Measurements from ENCODE around the gene ASIC3.

Gene ASIC3

DNA sequence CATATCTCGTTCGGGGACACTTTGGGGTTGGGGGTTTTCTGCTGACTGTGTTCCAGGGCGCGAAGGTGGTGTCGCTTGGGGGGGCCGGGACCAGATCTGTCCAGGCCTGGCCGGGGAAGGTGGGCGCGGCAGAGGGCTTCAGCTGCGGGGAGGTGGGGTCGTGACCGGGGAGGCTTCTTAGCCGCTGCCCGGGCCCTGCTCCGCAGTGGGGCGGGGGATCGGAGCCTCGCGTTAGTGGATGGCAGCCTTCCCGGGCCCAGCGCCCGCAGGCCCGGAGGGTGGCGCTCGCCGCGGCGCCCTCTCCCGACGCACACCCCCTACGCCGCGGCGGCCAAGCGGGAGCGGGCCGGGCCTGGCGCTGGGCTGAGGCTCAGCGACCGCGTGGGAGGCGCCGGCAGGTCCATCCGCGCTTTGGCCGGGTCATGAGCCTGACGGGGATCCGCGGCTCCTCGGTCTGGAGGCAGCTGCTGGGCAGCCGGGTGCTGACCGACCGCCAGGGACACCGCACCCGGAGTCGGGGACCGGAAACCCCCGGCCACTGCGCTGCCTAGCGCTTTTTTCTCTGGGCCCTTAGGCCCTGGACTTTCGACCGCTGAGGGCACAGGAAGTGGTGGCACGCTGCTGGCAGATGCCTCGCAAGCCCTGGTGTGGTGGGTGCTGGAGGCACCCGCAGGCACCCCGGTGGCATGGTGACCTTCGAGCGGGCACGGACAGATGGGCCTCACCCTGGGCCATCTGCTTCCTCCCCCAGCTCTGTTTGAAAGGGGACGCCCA lies 39.1 kb downstream of the ASIC3 start:
- DNase-seq = peak; percentile 28

DNA sequence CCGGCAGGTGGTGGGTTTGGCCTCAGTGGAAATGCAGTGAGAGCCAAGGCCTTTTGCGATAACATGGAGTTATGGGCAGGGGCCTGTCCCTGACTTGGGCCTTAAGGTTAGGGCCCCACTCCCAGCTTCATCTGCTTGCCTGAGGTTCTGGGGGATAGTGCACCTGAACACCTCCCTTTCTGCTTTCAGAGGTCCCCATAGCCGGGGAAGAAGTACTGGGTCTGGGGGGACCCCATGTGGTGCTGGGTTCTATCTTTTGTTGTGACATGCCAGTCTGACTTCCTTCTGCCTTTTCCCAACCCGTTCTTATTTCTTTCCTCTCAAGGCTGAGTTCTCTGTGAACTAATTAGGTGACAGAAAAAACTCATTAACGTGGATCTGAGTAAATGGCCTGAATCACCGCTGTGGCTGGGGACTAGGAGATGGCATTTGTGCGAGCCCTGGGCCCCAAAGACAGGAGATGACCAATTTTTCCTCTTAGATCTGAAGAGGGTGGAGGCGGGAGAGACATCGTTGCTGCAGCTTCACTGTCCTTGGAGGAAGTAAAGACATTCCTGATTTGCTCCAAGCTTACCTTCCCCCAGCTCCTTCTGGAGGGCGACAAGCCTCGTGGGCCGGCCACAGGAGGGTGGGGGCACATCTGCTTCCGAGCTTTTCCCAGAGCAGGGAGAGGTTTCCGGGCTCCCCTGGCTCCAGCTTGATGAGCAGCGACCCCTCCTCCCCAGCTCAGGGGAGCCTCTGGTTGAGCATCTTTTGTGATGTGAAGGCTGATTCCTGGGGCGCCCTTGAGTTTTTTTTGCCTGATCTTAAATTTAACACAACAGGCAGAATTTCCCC lies 39.9 kb downstream of the ASIC3 start:
- no peak for DNase-seq

DNA sequence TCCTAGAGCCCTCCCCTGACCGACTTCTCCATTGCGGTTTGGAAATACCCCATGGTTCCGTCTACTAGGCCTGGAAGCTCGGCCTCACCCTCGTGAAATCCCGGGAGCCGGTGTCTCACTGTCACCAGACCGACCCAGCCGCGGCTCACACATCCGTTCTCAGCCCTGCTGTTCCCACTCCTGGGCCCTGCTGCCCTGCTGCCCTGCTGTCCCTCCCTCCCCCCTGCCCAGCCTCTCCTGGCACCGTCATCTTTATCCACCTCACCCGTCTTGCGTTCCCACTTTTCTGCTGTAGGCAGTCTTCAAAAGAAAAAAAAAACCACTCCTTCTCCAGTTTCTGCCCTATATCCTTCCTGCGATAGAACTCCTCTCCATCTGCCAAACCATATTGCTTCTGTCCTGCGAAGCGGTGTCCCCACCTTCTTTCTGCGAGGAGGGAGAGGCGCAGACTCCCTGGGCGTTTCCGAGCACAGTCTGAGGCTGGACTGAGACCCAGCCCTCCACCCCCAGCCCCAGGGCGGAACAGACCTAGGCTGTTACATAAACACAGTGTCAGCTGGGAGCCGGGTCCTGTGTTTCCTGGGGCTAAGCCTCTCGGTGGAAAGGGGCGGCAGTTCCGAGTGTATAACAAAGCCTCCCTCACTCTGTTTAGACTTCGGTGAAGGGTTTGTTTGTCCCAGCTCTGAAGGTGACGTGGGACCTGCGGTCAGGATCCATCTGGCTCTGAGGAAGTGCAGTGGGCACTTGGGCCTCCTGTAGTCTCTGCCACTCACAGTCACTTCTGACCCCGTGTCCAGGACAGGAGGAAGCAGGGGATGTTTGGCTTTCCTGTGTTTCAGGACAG lies 40.7 kb downstream of the ASIC3 start:
- no peak for DNase-seq

DNA sequence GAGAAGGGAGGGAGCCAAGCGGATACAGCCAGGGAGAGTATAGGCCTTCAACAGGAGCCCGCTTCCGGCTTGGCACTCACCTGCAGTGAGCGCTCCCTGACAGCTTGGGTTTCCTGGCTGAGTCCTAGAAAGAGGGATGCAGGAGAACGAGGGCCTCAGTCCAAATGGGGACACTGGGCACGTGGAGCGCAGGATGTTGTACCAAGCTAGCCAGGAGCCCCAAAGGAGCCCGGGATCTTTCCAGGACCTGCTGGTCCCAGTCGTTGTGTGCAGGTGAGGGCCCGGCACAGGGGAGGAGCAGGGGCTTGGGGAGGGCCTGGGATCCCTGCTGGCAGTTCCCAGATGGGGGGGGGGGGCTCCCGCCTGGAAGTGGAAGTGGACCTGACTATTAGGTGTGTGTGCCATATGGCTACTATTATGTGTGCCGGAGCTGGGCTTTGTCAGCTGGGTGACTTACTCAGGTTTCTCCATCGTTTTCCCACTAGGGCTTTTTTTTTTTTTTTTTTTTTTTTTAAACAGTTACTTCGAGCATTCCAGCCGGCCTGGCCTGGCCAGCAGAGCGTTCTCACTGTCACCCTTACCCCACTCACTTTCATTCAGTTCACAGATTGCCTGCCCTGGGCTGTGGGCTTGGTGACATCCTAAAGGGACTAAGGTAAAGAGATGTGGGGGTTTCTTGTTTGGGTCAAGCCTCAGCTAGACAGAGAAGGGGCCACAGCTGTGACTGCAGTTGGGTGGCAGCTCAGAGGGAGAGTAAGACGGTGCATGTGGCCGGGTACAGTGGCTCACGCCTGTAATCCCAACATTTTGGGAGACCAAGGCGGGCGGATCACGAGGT lies 41.8 kb downstream of the ASIC3 start:
- no peak for DNase-seq

DNA sequence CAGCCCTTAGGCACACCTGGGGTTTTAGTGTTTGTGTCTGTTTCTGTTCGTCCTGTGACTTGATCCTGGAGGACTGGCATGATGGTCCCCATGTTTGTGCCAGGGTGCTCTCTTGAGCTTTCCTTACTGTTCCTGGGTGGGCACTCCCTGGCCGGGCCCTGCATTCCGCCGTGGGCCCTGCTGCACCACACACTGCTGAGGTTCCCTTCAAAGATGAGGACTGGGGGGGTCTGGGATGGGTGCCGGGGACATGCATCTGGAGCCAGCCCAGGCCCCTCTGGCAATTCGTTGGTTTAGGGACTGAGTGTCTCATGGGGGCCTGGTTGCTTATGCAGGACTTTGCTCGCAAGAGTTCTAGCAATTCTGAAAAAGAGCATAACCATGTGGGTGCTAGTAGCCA lies 42.7 kb downstream of the ASIC3 start:
- no peak for DNase-seq

DNA sequence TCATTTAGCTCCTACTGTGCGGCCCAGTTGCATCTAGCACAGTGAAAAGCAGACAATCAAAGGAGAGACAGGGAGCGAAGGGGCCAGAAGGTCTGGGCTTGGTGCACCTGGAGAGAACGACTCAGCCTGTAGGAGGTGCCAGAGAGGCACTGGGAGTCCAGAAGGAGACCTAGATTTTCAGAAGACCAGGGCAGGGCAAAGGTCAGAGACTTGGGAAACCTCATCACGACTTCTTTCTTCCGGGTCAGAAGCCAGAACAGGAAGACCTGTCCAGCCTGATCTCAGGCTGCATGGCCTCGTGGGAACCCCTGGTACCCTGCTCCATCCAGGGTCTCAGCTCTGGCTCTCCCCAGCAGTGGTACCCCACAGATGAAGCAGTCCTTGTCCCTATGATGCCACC lies 43.1 kb downstream of the ASIC3 start:
- no peak for DNase-seq

DNA sequence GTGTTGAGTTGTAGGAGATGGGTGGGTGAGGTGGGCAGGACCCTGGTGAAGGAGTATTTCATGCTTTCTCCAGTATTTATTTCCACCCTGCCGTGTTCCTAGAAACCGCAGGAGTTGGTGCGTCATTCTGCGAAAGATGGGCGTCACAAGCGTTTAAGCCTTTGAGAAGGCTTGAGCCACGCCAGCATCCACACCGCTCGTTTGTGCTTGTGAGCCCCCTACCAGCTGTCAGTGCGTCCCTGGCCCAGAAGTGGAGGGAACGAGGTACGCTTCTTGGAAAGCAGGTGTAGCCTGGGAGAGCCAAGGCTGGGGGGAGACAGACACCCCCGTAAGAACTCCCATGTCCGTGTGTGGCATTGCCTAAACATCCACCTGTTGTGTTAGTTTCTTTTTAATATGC lies 43.7 kb downstream of the ASIC3 start:
- DNase-seq = no peak

DNA sequence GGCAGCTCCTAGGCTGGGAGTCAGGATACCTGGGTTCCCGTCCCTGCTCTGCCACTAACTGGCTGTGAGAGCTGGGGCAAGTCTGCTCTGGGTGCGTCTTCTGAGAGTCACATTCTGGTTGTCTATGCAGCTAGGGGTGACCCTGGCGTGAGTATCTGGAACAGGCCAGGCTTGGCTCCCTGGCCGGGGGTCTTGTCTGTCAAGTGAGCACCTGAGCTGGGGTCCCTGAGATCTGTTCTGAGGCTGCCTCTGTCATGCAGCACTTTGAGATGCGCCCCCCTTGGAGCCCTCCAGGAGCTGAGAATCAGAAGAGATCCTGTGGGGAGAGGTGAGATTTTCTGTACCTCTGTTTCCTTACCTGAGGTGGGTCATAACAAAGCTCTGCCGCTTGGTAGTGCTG lies 45.4 kb downstream of the ASIC3 start:
- no peak for DNase-seq

DNA sequence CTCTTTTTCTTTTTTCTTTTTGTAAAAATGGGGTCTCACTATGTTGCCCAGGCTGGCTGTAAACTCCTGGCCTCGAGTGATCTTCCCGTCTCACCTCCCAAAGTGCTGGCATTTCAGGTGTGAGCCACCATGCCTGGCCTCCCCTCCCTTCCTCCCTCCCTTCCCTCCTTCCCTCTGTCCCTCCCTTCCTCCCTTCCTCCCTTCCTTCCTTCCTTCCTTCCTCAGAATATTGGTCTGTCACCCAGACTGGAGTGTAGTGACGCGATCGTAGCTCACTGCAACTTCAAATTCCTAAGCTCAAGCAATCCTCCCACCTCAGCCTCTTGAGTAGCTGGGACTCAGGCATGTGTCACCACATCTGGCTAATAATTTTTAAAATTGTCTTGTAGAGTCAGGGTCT lies 46.3 kb downstream of the ASIC3 start:
- DNase-seq = no peak

DNA sequence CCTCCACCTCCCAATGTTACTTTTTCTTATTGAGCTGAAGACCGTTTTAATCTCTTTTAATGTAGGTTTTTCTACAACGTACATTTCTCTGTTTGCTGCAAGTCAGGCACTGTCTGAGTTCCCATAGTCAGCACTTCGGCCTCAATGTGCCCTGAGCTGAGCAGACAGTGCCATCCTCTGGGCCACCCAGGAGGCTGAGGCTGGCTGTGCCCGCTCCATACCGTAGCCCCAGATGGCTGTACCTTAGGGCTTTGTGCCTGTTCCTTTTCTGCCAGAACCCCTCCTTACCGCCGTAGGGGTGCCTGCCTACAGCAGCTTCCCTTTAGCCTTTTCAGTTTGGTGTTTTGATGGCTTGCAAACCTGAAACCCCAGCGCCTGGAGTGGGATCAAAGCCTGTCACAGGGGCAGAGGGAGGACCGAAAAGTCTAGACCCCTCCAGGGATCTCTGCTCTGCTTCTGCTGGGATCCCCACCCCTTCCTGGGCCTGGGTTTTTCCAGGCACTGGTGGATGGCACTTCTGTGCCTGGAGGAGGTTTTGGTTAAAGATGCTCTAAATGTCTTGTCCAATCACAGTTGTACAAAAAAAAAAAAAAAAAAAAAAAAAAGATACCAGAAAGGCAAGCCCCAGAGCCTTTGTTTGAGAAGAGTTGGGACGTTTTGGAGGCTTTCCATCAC lies 46.9 kb downstream of the ASIC3 start:
- DNase-seq = no peak

DNA sequence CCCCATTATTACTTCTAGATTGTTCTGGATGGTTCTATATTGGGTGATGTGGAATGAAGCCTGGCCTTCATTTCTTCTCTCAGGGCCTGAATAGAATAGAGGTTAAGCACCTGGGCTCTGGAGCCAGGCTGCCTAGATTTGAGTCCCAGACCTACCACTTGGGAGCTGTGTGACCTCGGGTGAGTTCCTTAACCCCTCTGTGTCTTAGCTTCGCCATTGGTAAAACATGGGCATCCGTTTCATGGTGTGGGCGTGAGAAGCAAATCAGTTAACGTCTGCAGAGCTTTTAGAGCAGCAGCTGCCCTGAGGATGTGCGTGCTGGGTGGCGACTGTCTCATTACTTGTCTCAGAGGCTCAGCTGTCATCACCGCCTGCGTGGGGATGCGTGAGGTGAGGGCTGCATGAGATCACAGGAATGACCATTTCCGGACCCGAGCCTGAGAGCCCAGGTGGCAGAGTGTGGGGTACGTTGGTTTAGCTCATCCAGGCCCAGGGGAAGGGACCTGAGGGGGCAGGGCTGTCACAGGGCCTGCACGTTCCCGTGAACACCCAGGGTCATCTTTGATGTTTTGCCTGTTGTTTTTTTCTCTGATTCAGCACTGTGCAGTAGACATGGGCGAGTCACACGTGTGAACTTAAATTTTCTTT lies 47.6 kb downstream of the ASIC3 start:
- DNase-seq = no peak

DNA sequence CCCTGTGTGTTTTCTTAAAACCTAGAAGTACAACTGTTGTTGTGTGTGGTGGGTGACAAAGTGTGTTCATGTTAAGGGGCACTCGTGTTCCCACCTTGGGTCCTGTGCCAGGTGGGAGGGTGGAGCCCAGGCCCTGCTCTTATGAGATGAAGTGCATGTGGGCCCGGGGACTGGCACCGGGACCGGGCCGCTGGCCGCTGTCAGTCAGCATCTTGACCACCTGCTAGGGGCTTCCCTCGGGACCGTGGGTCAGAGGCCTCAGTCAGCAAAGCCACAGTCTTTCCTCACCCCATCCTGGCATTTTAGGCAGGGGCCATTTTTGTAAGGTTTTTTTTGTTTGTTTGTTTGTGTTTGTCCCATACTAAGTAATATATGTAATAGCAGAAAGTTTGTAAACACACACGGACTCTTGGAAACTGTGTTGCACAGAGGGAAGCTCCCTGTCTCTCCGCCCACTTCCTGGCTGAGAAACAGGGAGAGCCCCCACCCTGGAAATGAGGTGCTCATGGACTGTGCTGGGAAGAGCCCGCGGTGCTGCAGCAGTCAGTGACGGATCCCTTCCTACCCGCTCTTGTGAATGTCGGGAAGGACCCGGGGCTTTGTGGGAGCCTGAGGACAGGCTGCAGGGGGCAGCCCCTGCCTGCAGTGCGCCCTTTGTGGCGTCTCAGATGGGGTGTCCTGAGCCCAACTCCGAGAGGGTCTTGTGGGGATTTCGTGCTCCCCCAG lies 51.3 kb downstream of the ASIC3 start:
- no peak for DNase-seq

DNA sequence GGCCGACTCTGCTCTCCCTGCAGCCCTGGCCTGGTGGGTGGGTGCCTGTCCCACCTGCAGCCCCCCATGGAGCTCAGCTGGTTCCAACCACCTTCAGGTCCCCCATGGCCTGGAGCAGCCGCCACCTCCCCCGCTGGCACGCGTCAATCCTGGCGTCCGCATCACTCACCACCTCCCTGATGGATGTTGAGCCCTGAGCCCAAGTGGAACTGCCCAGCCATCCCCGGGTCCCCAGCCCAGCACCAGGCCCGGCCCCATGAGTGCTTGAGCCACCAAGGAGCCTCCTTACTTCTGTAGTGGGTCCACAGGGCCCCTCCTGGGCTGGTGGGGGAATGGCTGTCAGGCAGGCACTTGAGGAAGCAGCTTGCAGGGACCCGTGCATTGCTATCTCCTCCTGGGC lies 52.6 kb downstream of the ASIC3 start:
- DNase-seq = no peak

DNA sequence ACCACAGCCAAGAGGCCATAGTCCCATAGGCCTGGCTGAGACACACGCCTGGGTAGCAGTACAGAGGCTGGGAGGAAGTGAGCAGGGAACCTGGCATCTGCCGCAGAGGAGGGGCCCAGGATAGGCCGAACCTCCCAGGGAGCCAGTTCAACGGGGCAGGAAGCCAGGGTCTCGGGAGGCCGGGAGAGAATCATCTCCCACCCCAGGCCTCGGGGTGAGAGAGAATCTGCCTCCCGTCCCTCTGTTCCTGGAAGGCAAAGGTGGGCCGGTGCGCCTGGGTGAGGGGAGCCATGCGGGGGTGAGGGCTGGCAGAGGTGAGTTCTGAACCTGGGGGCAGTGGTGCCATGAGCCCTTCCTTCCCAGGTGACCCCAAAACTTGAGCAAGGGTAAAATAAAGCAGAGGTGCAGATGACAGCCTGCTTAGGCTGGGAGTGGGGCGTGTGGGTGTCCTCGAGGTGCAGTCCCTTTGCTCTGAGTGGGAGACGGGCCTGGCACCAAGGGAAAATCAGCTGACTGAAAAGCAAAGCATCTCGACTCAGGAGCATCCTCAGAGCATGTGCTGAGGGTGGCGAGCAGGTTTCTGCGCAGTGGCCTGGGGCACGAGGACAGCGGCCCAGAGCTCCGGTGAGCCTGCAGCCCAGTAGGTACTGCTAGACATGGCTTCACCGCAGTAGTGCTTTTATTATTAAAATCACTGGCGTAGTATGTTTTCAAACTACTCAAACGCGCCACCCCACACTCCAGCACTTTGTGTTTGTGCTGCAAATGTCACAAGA lies 53.5 kb downstream of the ASIC3 start:
- no peak for DNase-seq
